Panc1 (cell line): ENCODE data around the gene TBCD.

Experiments used
- POLR2AphosphoS5 ChIP-seq: IDR thresholded peaks from 2 replicates; pipeline ENCODE4 v1.6.1; 2012; ENCODE audit warnings: mild to moderate bottlenecking, low read depth, low read length, moderate library complexity
- SIN3A ChIP-seq: IDR thresholded peaks from 2 replicates; pipeline ENCODE4 v1.6.1; 2012; ENCODE audit warnings: low read depth, mild to moderate bottlenecking, low read length, moderate library complexity, borderline replicate concordance; ENCODE audit not compliant: insufficient read depth
- TCF7L2 ChIP-seq: IDR thresholded peaks from 2 replicates; pipeline ENCODE4 v1.6.1; 2011; ENCODE audit warnings: mild to moderate bottlenecking, low read depth, low read length, inconsistent platforms
- TF ChIP-seq, protein P1 (sequence below), 2 experiments: IDR thresholded peaks; 2 replicates each; pipeline ENCODE4 v1.6.1; 2011 to 2012; ENCODE audit warnings: low read depth in 2 of 2, control low read depth in 1 of 2, low read length in 1 of 2, mild to moderate bottlenecking in 1 of 2, moderate library complexity in 1 of 2; ENCODE audit not compliant: insufficient read depth in 1 of 2
- TF ChIP-seq, protein P2 (sequence below): fragments of 450-650 bp; IDR thresholded peaks from 2 replicates; pipeline ENCODE4 v1.5.1; 2017; ENCODE audit warnings: mild to moderate bottlenecking

DNA sequence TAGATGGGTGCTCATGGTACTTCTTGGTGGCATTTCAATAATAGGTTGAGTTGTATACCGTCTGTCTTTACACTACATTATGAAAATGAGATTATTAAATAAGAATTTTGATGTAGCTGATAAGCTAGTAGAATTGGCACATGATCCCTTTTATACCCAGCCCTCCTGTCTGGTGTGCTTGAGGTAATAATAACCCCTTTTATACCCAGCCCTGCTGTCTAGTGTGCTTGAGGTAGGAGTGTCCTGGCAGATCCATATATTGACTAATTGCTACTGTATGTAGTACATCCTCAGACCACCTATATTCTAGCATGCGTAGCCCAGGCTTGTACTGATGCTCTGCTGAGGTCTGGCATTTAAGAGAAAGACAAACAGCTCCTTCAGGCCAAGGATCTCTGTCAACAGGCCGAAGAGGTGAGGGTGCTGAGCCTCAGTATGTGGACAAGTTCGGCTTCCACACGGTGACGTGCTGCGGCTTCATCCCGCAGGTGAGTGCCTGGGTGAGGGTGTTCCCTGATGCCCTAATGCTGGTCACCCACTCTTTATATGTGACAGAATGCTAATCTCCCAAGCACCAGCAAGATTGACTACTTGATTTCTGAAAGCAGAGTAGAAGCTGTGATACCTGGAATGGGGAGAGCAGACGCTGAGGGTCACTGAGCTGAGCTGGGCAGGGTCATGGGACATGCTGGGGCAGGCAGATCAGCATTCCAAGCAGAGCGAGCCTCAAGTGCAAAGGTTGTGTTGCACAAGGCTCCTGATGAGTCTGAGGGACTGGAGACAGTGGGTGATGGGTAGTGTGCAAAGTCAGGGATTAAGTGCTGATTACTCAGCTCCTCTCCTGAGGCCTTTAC is 10.7 kb upstream of the TBCD start:
- TF ChIP-seq, protein P1, sequence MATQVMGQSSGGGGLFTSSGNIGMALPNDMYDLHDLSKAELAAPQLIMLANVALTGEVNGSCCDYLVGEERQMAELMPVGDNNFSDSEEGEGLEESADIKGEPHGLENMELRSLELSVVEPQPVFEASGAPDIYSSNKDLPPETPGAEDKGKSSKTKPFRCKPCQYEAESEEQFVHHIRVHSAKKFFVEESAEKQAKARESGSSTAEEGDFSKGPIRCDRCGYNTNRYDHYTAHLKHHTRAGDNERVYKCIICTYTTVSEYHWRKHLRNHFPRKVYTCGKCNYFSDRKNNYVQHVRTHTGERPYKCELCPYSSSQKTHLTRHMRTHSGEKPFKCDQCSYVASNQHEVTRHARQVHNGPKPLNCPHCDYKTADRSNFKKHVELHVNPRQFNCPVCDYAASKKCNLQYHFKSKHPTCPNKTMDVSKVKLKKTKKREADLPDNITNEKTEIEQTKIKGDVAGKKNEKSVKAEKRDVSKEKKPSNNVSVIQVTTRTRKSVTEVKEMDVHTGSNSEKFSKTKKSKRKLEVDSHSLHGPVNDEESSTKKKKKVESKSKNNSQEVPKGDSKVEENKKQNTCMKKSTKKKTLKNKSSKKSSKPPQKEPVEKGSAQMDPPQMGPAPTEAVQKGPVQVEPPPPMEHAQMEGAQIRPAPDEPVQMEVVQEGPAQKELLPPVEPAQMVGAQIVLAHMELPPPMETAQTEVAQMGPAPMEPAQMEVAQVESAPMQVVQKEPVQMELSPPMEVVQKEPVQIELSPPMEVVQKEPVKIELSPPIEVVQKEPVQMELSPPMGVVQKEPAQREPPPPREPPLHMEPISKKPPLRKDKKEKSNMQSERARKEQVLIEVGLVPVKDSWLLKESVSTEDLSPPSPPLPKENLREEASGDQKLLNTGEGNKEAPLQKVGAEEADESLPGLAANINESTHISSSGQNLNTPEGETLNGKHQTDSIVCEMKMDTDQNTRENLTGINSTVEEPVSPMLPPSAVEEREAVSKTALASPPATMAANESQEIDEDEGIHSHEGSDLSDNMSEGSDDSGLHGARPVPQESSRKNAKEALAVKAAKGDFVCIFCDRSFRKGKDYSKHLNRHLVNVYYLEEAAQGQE (IDR thresholded peaks at IDR 0.05; ENCODE audit: insufficient read depth in 1 of 2, low read depth in 2 of 2, low read length in 1 of 2) = no peak
- TF ChIP-seq POLR2AphosphoS5 (no peak), TCF7L2 (no peak), SIN3A (no peak)
- TF ChIP-seq, protein P2, sequence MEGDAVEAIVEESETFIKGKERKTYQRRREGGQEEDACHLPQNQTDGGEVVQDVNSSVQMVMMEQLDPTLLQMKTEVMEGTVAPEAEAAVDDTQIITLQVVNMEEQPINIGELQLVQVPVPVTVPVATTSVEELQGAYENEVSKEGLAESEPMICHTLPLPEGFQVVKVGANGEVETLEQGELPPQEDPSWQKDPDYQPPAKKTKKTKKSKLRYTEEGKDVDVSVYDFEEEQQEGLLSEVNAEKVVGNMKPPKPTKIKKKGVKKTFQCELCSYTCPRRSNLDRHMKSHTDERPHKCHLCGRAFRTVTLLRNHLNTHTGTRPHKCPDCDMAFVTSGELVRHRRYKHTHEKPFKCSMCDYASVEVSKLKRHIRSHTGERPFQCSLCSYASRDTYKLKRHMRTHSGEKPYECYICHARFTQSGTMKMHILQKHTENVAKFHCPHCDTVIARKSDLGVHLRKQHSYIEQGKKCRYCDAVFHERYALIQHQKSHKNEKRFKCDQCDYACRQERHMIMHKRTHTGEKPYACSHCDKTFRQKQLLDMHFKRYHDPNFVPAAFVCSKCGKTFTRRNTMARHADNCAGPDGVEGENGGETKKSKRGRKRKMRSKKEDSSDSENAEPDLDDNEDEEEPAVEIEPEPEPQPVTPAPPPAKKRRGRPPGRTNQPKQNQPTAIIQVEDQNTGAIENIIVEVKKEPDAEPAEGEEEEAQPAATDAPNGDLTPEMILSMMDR = no peak
